HG03135 (cell line): ENCODE measurements around the gene MYO18A.
"Not testable (repeated sequence)": the region's sequence is repeated elsewhere in the genome, so short reads cannot be mapped to it uniquely, and the experiment has no call there.

Experiments used
- ATAC-seq: cut with Tn5 transposase; IDR thresholded peaks from one replicate; pipeline ENCODE4 v1.9.1; 2021; ENCODE audit warnings: mild to moderate bottlenecking, moderate library complexity; ENCODE audit not compliant: unreplicated experiment

The MYO18A gene

DNA sequence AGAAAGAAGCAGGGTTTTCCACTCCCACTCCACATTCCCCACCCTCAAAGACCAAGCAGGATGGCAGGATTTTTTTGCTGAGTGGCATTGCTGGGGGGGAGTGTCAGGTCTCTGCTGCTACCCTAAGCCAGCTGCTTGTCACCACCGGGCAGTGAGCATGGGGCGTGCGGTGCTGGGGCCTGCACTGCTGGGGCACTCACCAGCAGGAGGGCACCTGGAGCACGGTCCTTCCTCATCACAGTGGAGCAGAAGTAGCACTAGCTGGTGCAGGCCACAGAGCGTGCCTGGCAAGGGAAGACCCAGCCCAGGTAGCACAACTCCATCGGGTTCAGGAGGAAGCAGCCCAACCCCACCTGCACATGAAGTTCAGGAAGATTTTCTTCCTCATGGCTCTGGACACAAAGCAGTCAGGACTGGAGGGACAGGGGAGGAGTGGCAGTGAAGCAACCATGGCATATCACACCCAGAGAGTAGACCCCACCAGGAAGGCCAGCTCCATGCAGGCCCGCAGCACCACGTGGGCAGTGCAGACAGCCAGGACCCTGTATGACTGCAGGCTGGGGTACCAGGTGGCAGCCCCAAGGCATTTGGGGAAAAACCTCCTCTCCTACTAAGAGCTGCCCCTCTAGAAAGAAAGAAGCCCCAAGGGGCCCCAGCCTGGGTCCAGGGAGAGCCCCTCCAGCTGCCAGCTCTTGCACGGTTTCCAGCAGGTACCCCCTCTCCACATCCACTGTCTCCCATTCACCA lies 16.7 kb upstream of the MYO18A start:
- no peak for ATAC-seq

DNA sequence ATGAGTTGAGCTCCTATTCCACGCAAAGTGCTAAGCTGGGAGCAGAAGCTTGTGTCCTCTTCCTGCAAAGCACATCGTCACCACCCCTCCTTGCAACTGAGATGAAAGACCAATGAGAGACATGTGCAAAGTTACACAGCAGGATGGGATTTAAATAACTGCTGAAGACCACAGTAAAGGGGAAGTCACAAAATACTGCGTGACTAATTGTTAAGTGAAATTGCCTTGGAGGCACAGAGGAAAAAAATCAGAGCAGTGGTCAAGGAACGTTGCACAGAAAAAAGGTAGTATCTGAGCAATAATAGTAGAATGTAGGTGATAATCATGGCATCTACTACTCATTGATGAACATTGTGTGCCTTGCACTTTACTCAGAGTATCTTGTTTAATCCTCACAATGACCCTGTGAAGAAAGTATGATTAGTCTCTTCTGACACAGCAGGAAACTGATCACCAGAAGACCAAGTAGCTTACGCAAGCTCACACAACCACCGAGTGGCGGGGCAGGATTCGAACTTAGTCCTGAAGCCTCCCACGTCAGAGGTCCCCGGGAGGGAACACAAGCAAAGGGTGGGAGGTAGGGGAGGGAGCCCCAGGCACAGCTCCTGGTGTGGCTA lies 15.4 kb upstream of the MYO18A start:
- ATAC-seq, result no peak

DNA sequence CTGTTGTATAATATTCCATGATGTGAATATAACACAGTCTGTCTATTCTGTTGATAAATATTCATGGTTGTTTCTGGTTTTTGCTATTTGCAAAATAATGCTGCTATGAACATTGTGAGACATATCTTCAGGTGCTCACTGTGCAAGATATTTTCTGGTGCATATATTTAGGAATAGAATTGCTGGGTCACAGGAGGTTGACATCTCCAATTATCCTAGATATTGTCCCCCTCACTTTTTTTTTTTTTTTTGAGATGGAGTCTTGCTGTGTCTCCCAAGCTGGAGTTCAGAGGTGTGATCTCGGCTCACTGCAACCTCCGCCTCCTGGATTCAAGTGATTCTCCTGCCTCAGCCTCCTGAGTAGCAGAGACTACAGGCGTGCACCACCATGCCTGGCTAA lies 14.5 kb upstream of the MYO18A start:
- ATAC-seq, result no peak

DNA sequence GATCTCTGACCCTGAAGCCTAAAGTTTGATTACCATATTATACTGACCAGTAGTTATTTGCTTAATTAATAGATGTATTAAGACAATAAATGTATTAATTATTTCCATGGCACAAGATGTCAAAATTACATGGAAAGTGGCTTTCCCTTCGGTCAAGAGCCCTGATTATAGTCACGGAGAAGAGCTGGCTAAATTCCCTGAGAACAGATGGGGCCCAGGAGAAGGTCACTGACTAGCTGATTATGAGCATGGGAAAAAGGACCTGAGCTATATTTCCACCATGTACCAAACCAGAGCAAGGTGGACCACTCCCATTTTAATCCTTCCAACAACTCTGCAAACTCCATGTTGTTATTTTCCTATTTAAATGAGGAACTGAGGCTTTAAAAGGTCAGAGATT lies 12.9 kb upstream of the MYO18A start:
- ATAC-seq, result no peak

DNA sequence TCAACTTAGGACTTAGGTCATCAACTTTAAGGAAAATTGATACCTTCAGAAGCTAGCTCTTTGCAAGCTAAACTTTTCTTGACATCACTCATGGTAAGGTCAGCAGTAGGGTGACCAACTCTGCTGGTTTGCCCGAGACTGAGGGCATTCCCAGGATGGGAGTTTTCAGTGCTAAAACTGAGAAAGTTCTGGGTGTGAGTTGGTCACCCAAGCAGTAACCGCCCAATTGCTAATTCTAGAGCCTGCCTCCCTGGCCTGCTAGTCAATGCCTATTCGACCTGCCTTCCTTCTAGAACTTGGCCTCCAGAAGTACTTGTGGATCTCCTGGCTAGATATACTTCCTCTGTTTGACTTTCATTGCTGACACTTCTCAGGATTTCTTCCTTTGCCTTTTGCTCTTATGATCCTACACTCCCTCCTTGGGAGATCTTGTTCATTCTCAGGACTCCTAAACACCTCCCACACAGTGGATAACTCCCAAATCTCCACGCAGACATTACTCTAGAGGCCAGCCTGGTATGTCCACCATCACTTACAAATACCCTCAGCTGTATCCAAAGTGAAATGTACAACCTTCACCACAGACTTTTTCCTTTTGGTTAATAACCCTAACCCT lies 10.5 kb upstream of the MYO18A start:
- no peak for ATAC-seq

DNA sequence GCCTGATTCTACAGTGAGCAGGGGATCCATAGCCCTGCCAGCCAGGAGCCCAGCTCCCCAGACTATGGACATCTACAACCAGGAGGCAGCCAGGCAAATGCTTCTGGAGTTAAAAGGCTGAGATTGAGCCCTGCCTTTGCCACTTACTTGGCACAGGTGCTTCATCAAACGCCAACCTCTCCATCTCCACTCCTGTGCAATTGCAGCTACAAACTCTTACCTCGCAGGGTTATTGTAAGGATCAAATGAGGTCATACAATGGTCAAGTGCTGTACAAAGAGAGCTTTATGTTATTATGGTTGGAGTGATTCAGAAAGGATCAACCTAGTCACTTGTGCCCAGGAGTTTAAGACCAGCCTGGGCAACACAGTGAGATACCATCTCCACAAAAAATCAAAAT lies 9.8 kb upstream of the MYO18A start:
- ATAC-seq, result no peak

DNA sequence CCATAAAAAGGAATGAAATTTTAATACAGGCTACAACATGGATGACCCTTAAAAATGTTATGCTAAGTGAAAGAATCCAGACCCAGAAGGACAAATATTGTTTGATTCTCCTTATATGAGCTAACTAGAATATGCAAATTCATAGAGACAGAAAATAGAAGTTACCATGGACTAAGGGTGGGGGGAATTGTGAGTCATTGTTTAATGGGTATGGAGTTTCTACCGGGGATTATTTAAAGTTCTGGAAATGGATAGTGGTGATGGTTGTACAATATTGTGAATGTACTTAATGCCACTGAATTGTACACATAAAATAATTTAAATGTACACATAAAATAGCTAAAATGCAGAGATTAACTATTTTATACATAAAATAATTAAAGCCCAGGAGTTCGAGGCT lies 9.2 kb upstream of the MYO18A start:
- no peak for ATAC-seq

DNA sequence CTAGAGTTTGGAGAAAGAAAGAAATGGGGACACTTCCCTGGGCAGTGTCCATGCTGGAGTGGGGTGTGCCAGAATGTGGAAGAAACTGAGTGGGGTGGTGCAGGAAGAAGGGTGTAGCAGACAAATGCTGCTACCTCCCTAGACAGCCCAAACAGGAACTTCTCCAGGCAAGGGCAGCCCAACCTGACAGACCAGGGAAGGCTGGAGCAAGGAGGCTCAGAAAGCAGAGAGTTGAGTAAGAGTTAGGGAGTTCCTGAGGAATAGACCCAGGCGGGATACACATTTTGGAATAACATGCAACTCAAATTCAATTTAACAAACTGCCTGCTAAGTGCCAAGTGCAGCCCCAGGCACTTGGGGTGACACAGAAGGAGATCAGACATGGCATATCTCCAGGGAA lies 1.0 kb upstream of the MYO18A start:
- no peak for ATAC-seq

DNA sequence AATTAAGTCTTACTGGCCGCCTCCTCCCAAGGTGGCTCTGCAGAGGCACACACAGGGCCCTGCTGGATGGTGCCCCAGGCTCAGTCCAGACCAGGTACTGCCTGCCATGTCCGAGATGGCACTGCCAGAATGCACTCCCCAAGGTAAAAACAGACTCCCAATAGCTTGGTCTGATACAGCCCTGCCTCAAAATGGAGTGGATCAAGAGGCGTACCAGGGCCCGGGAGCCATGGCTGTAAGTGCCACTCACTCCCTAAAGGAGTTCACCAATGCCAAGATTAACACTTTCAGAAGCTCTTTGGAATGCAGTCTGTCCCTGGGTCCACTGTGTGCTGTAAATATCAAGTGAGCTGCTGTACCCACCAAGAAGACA lies 576 bp upstream of the MYO18A start:
- no peak for ATAC-seq

DNA sequence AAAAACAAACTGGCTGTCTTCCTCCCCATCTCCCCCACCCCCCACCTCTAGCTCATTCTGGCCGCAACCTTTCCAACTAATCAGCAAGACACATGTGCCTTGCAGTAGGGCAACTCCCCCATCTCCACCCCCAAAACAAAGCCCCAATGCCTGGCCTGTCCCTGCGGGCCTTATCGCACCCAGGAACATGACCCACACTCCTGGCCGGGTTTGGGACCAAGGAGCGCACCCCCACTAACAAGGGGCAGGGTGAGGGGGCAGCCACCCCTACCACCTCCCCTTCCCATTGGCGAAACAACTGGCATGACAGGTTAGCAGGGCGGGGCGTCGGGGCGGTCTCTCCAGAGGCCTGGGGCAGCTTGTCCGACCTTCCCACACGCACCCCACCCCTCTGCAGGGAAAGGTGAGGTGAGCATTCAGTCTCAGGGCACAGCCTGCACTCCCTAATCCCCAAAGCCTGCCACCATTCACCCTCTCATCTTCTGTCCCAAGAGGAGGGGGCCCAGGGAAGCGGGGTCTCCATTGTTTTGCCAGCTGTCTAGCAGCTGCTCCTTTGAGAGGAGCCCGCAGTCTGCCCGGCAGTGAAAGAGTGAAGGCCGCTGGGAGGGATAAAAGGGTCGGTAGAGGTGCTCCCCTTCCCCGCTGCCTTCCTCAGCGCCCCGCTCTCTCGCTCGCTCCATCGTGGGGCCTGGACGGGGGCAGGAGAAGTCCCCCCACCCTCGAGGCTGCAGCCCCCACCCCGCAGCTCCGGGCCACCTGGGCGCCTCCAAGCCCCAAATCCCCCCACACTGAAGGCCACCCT lies 765 bp downstream of the MYO18A start:
- no peak for ATAC-seq

DNA sequence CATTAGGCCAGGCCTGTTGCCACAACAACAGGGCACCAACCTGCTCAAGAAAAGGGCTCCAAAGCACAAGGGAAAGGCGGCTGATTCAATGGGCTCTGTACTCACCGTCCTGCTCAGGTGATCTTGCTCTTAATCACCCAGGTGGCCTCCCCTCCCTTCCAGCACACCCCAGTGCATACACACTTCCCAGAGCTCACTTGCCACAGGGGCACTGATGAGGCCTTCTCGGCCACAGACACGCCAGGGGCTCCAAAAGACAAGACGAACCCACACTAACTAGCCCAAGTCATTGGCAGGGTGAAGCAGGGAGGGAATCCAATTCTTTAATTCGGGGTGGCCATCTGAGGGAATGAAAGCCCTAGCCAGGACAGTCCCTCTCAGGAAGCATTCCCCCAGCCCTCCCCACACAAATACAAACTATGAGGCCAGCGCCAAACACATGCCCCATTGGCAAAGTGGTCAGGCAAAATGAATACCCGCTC lies 1.4 kb downstream of the MYO18A start:
- no peak for ATAC-seq

DNA sequence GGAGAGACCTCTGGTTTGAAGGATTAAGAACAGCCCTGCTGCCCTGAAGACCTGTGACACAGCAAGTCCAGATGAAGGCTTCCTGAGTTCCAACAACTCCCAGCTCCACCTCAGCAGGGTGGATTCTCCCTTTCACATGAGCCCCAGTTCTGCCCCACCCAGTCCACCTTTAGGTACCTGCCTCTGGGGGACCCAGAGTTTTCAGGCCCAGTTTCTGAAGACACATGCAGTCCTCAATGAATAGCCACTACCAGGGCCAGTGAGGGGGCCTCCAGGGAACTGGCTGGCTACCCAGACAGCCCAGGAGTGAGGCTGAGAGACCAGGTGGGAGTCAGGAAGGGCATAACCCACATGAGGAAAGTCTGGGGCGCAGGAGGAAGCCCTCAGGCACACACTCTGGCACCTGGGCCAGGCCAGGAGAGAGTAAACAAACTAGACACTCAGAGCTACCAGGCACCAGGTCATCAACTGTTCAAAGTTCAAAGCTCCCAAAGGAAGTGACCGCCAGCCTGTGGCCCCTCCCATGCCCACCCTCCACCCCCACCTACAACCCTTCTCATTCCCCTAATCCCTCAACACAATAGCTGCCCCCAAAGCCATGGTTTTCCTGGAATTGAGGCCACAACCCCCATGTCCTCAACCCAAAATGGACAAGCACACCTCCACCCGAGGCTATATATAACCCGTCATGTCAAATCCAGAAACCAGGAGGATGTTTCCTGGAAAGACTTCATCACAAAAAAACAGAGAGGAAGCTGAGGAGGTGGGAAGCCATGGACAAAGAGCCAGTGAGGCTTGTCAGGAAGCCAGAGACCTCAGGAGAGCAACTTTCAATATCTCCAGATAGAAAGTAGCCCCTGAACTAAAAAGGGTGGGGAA lies 2.1 kb downstream of the MYO18A start:
- no peak for ATAC-seq

DNA sequence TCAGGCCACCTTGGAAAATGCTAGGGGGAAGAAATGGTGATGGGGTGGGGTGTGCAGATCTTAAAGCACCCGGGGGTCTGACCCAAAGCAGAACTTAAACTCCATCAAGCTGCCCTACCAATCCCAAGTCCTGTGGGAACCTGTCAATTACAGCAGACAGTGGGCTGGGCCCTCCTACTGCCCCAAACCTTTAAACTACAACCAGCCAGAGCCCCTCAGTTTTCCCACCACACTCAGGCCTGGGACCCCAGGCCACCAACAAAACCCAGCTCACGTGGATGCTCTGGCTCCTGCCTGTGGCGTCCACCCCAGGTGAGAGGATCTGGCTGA lies 2.7 kb downstream of the MYO18A start:
- ATAC-seq, result no peak

DNA sequence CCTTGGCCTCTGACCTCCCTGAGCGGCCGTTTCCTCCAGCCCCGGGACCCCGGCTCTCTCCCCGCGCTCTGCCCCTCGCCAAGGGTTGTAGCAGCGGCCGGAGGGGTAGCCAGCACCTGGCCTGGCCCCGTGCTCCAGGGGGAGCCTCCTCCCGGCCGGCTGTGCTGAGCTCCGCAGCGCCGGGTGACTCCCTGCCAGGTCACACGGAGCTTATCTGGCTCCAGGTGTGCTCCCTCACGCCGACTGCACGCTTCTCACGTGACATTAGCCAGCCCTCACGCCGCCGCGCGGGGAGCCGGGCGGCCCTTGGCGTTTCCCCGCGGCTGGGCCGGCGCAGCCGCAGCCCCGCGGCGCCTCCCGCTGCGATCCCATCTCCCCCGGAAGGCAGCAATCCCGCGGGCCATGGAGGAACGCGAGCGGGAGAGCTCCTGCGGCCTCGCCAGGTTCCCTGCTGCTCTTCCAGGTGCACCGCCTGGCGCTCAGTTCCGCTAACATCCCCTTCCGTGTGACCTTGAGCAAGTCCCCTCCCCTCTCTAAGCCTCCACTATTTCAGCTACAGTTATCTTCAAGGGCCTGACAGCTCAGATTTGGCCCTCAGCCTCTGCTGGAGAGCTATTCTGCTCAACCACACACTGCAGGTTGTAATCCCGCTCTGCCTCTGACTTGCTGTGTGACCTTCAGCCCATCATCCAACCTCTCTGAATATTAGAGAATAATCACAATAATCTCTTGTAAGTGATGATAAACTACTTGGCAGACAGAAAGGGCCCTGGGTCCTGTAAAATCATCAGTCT lies 3.4 kb downstream of the MYO18A start:
- no peak for ATAC-seq

DNA sequence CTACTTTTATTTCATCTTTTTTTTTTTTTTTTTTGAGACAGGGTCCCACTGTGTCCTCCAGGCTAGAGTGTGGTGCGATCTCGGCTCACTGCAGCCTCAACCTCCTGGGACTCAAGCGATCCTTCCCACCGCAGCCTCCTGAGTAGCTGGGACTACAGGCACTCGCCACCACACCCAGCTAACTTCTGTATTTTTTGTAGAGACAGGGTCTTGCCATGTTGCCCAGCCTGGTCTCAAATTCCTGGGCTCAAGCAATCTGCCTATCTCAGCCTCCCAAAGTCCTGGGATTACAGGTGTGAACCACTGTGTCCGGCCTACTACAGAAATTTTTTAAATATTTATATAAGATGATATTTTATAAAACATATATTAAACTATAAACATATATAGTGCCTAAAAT lies 4.8 kb downstream of the MYO18A start:
- no peak for ATAC-seq

DNA sequence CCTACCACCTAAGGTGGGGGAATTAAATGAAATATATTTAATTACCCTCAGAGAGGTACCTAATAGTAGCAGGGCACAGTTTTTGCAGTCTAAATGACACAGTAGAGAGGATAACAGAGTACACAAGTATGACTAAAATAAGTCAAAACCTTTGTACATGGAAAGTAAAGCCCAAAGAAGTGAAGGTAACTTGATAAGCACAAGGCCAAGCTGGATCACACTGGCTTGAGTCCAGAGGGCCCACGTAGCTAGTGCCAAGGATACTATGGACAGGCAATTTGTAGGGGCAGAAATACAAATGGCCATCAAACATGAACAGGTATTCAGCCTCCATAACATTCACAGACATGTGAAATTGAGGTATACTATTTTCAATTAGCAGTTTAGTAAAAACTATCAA lies 7.6 kb downstream of the MYO18A start:
- no peak for ATAC-seq

DNA sequence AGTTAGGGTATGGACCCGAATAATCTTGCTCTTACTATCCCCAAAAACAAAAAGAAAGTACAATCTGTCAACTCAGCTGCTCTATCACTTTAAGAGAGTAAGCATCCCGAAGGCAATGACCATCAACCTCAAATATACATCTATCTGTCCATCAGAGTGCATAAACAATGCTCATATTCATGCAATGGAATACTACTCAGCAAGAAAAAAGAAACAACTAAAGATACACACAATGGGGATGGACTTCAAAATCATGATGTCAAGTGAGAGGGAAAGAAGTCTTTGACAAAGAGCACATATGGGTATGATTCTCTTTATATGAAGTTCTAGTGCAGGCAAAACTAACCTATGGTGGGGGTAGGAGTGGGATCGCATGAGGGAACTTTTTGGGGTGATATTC lies 9.5 kb downstream of the MYO18A start:
- no peak for ATAC-seq

DNA sequence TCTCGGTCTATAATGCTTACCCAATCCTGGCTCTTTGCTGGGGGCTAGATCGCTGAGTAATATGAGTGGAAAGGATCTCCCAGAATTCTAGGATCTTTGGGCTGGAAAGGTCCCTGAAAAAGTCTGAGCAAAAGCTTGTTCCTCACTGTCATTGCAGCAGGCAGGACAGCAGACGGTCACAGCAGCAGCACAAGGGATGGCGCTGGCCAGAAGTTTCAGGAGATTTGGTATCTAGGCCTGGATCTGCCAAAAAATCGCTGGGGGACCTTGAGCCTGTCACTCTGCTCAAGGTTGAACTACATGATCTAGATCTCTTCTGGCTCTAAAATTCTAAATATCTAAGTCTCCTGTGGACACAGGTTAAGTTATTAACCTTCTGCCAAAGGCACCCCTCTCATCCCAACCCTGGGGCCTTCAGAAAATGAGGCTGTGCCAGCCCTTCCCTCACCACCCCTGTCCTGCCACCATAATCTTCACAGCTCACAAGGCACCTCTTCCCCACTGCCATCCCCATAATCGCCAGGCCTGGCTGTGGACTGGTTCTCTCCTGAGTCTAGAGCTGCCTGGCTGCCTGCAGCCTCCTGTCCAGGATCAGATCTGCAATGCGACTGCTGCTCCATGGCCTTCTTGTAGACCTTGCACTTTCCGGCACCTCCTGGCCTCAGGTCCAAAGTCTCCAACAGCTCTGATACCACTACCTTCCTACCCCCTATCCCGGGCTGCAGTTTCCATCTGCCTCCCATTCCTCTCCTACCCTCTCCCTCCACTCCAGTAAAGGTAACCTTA lies 10.2 kb downstream of the MYO18A start:
- no peak for ATAC-seq

DNA sequence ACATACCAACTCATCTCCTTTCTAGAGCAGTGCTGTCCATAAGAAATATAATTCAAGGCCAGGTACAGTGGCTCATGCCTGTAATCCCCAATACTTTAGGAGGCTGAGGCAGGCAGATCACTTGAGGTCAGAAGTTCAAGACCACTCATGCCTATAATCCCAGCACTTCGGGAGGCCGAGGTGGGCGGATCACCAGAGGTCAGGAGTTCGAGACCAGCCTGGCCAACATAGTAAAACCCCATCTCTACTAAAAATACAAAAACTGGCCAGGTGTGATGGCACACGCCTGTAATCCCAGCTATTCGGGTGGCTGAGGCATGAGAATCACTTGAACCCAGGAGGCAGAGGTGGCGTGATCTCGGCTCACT lies 11.5 kb downstream of the MYO18A start:
- ATAC-seq, result not testable (repeated sequence)
